22Rv1 (cell line): ENCODE data around the gene PLEKHM3.

Experiments used
- CTCF ChIP-seq: fragments of 450-650 bp; IDR thresholded peaks from 2 replicates; pipeline ENCODE4 v1.5.1; 2017; ENCODE audit warnings: mild to moderate bottlenecking
- ZFX ChIP-seq: fragments of 450-650 bp; IDR thresholded peaks from 2 replicates; pipeline ENCODE4 v1.6.1; 2017; ENCODE audit warnings: antibody characterized with exemption, borderline replicate concordance

GRCh38 chr2:207936380-207936779, 88.9 kb downstream of the PLEKHM3 start:
- TF ChIP-seq CTCF, result no peak
- no peak for TF ChIP-seq ZFX
